HepG2 (cell line): ENCODE measurements around the gene CYP4F8. TPM values are rescaled to one million over a fixed set of nuclear protein-coding genes. Genes with fewer than 3 reads are reported as not detected.
A peak's percentile ranks its signal among the peaks of the same experiment; 100 is the strongest.

Source experiments
- ELF4 ChIP-seq: sonication (generic); formaldehyde crosslinking; IDR thresholded peaks from 2 replicates; pipeline ENCODE4 v1.5.0; 2020; ENCODE audit warnings: missing genetic modification reagents, mild to moderate bottlenecking, moderate library complexity, borderline replicate concordance
- GATAD2A ChIP-seq: IDR thresholded peaks from 2 replicates; pipeline ENCODE4 v1.6.1; 2016
- HOXD1 ChIP-seq: sonication (generic); formaldehyde crosslinking; IDR thresholded peaks from 2 replicates; pipeline ENCODE4 v1.5.0; 2020; ENCODE audit warnings: missing genetic modification reagents
- PCBP1 ChIP-seq: fragments of 200-400 bp; formaldehyde crosslinking; IDR thresholded peaks from 2 replicates; pipeline ENCODE4 v1.6.1; 2017; ENCODE audit warnings: mild to moderate bottlenecking, low read depth, low read length, borderline replicate concordance
- PPARG ChIP-seq: conservative IDR thresholded peaks from 2 replicates; pipeline ENCODE4 v1.6.1; 2016; ENCODE audit warnings: missing biosample characterization, missing genetic modification reagents
- SCMH1 ChIP-seq: sonication (generic); formaldehyde crosslinking; IDR thresholded peaks from 2 replicates; pipeline ENCODE4 v1.9.0; 2021; ENCODE audit warnings: missing genetic modification reagents, mild to moderate bottlenecking, borderline replicate concordance
- TAF15 ChIP-seq: fragments of 200-400 bp; formaldehyde crosslinking; IDR thresholded peaks from one replicate; pipeline ENCODE4 v1.6.1; 2018; ENCODE audit warnings: mild to moderate bottlenecking, low read depth, low read length; ENCODE audit not compliant: poor library complexity, severe bottlenecking
- ZNF230 ChIP-seq: sonication (generic); formaldehyde crosslinking; IDR thresholded peaks from 2 replicates; pipeline ENCODE4 v1.4.0; 2020; ENCODE audit warnings: mild to moderate bottlenecking, missing genetic modification reagents
- ZNF446 ChIP-seq: sonication (generic); formaldehyde crosslinking; IDR thresholded peaks from 2 replicates; pipeline ENCODE4 v1.5.0; 2020; ENCODE audit warnings: mild to moderate bottlenecking, missing genetic modification reagents
- ZNF577 ChIP-seq: sonication (generic); formaldehyde crosslinking; IDR thresholded peaks from 2 replicates; pipeline ENCODE4 v1.4.0; 2020; ENCODE audit warnings: mild to moderate bottlenecking, low read depth, missing genetic modification reagents, borderline replicate concordance
- ZNF7 ChIP-seq: IDR thresholded peaks from 2 replicates; pipeline ENCODE4 v1.6.1; 2016; ENCODE audit warnings: missing biosample characterization, missing genetic modification reagents
- ZSCAN31 ChIP-seq: sonication (generic); formaldehyde crosslinking; IDR thresholded peaks from 2 replicates; pipeline ENCODE4 v1.5.0; 2020; ENCODE audit warnings: low read depth, mild to moderate bottlenecking, missing genetic modification reagents
- polyA plus RNA-seq, 8 experiments: library from polyadenylated mRNA; depleted of rRNA in 3 of 8; stranded (reverse) in 7 of 8; unstranded in 1 of 8; fragments of >200 nt; fragmentation: Illumina TruSeq in 4 of 8; extraction: Trizol in 4 of 8; gene quantifications; 2 replicates each; pipeline versions ENCODE4 v1.2.1 to v1.2.3, GENCODE V29; 2011 to 2016; ENCODE audit warnings: low read depth in 4 of 8, missing spikeins in 1 of 8, mixed read lengths in 1 of 8; ENCODE audit not compliant: insufficient read depth in 1 of 8
- total RNA-seq, 5 experiments: library from RNA; depleted of rRNA; stranded (reverse); fragments of >200 nt; fragmentation: Illumina TruSeq; extraction: Trizol; gene quantifications; 2 replicates each; pipeline ENCODE4 v1.2.3, GENCODE V29; 2016; ENCODE audit warnings: low read depth in 1 of 5
- TF ChIP-seq, protein P1 (sequence below): sonication (generic); formaldehyde crosslinking; IDR thresholded peaks from 2 replicates; pipeline ENCODE4 v1.9.0; 2021; ENCODE audit warnings: mild to moderate bottlenecking, missing genetic modification reagents
- TF ChIP-seq, protein P2 (sequence below): sonication (generic); formaldehyde crosslinking; IDR thresholded peaks from 2 replicates; pipeline ENCODE4 v1.4.0; 2020; ENCODE audit warnings: missing genetic modification reagents, borderline replicate concordance
- TF ChIP-seq, protein P3 (sequence below): sonication (generic); formaldehyde crosslinking; IDR thresholded peaks from 2 replicates; pipeline ENCODE4 v1.5.0; 2020; ENCODE audit warnings: mild to moderate bottlenecking, missing genetic modification reagents, borderline replicate concordance

CYP4F8 gene
- total and polyA plus RNA-seq, 2 of the 13 experiments (the other 11 are each of a cell fraction or from before 2014, with no cell fraction given): not detected

DNA sequence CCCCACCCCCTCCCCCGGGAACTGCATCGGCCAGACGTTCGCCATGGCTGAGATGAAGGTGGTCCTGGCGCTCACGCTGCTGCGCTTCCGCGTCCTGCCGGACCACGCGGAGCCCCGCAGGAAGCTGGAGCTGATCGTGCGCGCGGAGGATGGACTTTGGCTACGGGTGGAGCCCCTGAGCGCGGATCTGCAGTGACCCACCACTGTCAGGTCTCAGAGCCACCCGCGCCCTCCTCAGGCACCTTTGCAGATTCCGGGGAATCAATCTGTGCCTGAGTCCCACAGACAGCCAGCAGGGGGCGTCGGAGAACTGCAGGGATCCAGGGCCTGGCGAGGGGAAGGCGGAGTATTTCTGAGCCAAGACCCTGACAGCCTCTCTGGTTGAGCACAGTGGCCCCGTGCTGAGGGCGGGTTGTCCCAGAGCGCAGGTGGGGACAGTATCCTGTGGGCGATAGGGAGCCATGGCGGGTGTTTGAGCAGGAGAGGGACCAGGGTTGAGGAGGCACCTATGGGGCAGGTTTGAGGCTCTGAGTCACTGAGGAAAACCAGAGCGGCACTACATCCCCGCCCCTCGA is 30.4 kb upstream of the CYP4F8 start (continued):
- TF ChIP-seq, protein P1, sequence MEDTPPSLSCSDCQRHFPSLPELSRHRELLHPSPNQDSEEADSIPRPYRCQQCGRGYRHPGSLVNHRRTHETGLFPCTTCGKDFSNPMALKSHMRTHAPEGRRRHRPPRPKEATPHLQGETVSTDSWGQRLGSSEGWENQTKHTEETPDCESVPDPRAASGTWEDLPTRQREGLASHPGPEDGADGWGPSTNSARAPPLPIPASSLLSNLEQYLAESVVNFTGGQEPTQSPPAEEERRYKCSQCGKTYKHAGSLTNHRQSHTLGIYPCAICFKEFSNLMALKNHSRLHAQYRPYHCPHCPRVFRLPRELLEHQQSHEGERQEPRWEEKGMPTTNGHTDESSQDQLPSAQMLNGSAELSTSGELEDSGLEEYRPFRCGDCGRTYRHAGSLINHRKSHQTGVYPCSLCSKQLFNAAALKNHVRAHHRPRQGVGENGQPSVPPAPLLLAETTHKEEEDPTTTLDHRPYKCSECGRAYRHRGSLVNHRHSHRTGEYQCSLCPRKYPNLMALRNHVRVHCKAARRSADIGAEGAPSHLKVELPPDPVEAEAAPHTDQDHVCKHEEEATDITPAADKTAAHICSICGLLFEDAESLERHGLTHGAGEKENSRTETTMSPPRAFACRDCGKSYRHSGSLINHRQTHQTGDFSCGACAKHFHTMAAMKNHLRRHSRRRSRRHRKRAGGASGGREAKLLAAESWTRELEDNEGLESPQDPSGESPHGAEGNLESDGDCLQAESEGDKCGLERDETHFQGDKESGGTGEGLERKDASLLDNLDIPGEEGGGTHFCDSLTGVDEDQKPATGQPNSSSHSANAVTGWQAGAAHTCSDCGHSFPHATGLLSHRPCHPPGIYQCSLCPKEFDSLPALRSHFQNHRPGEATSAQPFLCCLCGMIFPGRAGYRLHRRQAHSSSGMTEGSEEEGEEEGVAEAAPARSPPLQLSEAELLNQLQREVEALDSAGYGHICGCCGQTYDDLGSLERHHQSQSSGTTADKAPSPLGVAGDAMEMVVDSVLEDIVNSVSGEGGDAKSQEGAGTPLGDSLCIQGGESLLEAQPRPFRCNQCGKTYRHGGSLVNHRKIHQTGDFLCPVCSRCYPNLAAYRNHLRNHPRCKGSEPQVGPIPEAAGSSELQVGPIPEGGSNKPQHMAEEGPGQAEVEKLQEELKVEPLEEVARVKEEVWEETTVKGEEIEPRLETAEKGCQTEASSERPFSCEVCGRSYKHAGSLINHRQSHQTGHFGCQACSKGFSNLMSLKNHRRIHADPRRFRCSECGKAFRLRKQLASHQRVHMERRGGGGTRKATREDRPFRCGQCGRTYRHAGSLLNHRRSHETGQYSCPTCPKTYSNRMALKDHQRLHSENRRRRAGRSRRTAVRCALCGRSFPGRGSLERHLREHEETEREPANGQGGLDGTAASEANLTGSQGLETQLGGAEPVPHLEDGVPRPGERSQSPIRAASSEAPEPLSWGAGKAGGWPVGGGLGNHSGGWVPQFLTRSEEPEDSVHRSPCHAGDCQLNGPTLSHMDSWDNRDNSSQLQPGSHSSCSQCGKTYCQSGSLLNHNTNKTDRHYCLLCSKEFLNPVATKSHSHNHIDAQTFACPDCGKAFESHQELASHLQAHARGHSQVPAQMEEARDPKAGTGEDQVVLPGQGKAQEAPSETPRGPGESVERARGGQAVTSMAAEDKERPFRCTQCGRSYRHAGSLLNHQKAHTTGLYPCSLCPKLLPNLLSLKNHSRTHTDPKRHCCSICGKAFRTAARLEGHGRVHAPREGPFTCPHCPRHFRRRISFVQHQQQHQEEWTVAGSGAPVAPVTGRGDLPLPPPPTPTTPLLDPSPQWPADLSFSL (CRISPR knock-in tag): no peak
- TF ChIP-seq TAF15: no peak
- TF ChIP-seq ZNF446 (CRISPR knock-in tag): 0 out of 2 replicates have a peak, but pooled peaks have one; percentile 45
- TF ChIP-seq, protein P2, sequence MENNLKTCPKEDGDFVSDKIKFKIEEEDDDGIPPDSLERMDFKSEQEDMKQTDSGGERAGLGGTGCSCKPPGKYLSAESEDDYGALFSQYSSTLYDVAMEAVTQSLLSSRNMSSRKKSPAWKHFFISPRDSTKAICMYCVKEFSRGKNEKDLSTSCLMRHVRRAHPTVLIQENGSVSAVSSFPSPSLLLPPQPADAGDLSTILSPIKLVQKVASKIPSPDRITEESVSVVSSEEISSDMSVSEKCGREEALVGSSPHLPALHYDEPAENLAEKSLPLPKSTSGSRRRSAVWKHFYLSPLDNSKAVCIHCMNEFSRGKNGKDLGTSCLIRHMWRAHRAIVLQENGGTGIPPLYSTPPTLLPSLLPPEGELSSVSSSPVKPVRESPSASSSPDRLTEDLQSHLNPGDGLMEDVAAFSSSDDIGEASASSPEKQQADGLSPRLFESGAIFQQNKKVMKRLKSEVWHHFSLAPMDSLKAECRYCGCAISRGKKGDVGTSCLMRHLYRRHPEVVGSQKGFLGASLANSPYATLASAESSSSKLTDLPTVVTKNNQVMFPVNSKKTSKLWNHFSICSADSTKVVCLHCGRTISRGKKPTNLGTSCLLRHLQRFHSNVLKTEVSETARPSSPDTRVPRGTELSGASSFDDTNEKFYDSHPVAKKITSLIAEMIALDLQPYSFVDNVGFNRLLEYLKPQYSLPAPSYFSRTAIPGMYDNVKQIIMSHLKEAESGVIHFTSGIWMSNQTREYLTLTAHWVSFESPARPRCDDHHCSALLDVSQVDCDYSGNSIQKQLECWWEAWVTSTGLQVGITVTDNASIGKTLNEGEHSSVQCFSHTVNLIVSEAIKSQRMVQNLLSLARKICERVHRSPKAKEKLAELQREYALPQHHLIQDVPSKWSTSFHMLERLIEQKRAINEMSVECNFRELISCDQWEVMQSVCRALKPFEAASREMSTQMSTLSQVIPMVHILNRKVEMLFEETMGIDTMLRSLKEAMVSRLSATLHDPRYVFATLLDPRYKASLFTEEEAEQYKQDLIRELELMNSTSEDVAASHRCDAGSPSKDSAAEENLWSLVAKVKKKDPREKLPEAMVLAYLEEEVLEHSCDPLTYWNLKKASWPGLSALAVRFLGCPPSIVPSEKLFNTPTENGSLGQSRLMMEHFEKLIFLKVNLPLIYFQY (CRISPR knock-in tag): no peak
- peak; percentile 66; the same call in 1 of the 2 replicates for TF ChIP-seq ZNF230 (CRISPR knock-in tag)
- TF ChIP-seq ELF4: no peak
- TF ChIP-seq ZSCAN31 (CRISPR knock-in tag): 0 out of 2 replicates have a peak, but pooled peaks have one; percentile 36
- TF ChIP-seq, protein P3, sequence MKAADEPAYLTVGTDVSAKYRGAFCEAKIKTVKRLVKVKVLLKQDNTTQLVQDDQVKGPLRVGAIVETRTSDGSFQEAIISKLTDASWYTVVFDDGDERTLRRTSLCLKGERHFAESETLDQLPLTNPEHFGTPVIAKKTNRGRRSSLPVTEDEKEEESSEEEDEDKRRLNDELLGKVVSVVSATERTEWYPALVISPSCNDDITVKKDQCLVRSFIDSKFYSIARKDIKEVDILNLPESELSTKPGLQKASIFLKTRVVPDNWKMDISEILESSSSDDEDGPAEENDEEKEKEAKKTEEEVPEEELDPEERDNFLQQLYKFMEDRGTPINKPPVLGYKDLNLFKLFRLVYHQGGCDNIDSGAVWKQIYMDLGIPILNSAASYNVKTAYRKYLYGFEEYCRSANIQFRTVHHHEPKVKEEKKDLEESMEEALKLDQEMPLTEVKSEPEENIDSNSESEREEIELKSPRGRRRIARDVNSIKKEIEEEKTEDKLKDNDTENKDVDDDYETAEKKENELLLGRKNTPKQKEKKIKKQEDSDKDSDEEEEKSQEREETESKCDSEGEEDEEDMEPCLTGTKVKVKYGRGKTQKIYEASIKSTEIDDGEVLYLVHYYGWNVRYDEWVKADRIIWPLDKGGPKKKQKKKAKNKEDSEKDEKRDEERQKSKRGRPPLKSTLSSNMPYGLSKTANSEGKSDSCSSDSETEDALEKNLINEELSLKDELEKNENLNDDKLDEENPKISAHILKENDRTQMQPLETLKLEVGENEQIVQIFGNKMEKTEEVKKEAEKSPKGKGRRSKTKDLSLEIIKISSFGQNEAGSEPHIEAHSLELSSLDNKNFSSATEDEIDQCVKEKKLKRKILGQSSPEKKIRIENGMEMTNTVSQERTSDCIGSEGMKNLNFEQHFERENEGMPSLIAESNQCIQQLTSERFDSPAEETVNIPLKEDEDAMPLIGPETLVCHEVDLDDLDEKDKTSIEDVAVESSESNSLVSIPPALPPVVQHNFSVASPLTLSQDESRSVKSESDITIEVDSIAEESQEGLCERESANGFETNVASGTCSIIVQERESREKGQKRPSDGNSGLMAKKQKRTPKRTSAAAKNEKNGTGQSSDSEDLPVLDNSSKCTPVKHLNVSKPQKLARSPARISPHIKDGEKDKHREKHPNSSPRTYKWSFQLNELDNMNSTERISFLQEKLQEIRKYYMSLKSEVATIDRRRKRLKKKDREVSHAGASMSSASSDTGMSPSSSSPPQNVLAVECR (CRISPR knock-in tag): peak; percentile 25; the same call in 1 of the 2 replicates
- TF ChIP-seq PPARG (CRISPR knock-in tag): no peak
- peak; percentile 31; the same call in 1 of the 2 replicates for TF ChIP-seq GATAD2A (CRISPR knock-in tag)
- no peak for TF ChIP-seq ZNF577 (CRISPR knock-in tag)
- no peak for TF ChIP-seq PCBP1
- TF ChIP-seq SCMH1: no peak
- no peak for TF ChIP-seq HOXD1 (CRISPR knock-in tag)
- TF ChIP-seq ZNF7 (CRISPR knock-in tag): no peak
